ENCODE measurements around the gene LTBP3.

- TF ChIP-seq, protein P1, sequence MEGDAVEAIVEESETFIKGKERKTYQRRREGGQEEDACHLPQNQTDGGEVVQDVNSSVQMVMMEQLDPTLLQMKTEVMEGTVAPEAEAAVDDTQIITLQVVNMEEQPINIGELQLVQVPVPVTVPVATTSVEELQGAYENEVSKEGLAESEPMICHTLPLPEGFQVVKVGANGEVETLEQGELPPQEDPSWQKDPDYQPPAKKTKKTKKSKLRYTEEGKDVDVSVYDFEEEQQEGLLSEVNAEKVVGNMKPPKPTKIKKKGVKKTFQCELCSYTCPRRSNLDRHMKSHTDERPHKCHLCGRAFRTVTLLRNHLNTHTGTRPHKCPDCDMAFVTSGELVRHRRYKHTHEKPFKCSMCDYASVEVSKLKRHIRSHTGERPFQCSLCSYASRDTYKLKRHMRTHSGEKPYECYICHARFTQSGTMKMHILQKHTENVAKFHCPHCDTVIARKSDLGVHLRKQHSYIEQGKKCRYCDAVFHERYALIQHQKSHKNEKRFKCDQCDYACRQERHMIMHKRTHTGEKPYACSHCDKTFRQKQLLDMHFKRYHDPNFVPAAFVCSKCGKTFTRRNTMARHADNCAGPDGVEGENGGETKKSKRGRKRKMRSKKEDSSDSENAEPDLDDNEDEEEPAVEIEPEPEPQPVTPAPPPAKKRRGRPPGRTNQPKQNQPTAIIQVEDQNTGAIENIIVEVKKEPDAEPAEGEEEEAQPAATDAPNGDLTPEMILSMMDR (IDR thresholded peaks at IDR 0.05; ENCODE audit: insufficient read depth, low read length, poor library complexity, severe bottlenecking): no peak
- TF ChIP-seq EZH2phosphoT487 (conservative IDR thresholded peaks at IDR 0.05; ENCODE audit: low read length): no peak
These were observed 1.9 kb upstream of the LTBP3 start for GRCh38 chr11:65559951-65560537.
